Adipocyte (in vitro differentiated cells): Measurements from ENCODE around the gene NFYC.
A peak's percentile ranks its signal among the peaks of the same experiment; 100 is the strongest.

Source experiments
- DNase-seq: peaks from one replicate; pipeline ENCODE4 v3.0.0-alpha.2; 2015; ENCODE audit warnings: low read depth
- H3K27me3 ChIP-seq: replicated peaks from 2 replicates; pipeline ENCODE4 v1.7.0; 2013; ENCODE audit warnings: mild to moderate bottlenecking, low read length, moderate library complexity; ENCODE audit not compliant: control insufficient read depth, insufficient read depth
- H3K36me3 ChIP-seq: 2 replicates; pipeline ENCODE4 v1.7.0; 2013; ENCODE audit warnings: low read length, mild to moderate bottlenecking, moderate library complexity; ENCODE audit not compliant: control insufficient read depth, insufficient read depth, severe bottlenecking
- H3K4me1 ChIP-seq: 2 replicates; pipeline ENCODE4 v1.7.0; 2013; ENCODE audit warnings: mild to moderate bottlenecking, low read length, moderate library complexity; ENCODE audit not compliant: control insufficient read depth, insufficient read depth
- H3K4me3 ChIP-seq: 2 replicates; pipeline ENCODE4 v1.7.0; 2013; ENCODE audit warnings: mild to moderate bottlenecking, low read length, moderate library complexity
- H3K9ac ChIP-seq: 2 replicates; pipeline ENCODE4 v1.7.0; 2013; ENCODE audit warnings: mild to moderate bottlenecking, low read length, moderate library complexity
- H3K9me3 ChIP-seq: 2 replicates; pipeline ENCODE4 v1.7.0; 2013; ENCODE audit warnings: mild to moderate bottlenecking, low read length, moderate library complexity; ENCODE audit not compliant: control insufficient read depth

The NFYC gene

DNA sequence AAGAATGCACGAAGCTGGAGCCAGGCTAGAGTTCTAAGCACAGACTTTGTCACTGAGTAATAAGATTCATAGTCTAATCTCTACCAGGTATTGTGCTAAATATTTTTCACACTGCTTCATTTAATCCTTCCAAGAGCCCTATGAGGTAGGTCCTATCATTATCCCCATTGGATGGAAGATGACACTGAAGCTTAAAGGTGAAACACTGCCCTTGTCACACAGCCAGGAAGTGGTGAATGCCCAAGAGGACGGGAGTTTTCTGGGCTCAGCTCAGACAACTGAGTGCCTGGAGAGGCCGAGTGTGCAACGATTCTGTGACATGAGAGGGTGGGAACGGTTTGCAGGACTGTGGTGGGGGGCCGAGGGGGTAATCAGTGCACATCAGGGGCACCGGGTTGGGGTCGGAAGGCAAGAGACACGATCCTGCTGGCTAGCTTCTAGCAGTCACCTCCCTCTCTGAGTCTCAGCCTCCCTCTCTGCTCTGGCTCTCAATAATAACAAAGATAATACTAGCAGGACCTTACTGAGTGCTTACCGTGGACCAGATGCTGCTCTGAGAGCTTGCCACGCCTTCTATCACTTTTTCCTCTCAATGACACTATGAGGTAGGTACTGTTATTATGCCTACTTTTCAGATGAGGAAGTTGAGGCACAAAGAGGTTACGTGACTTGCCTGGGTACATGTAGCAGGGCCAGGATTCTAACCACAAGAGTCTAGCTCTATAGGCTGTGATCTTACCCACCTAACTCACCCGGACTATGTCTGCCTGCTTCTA lies 104.5 kb downstream of the NFYC start:
- no peaks in the 10 kb centered on the region for H3K36me3 ChIP-seq
- no peak overlapping the region for H3K4me3 ChIP-seq
- H3K9ac ChIP-seq: no peak overlapping the region
- no peaks in the 10 kb centered on the region for H3K9me3 ChIP-seq
- peaks cover 7% of the 10 kb centered on the region for H3K4me1 ChIP-seq
- no peak for DNase-seq
- peaks cover 58% of the 10 kb centered on the region for H3K27me3 ChIP-seq

GRCh38 chr1:40796939-40797667 lies 105.6 kb downstream of the NFYC start:
- Histone ChIP-seq H3K9me3 (no peaks in the 10 kb centered on the region), H3K9ac (no peak overlapping the region), H3K4me1 (peaks cover 11% of the 10 kb centered on the region), H3K4me3 (no peak overlapping the region), H3K36me3 (no peaks in the 10 kb centered on the region), H3K27me3 (peaks cover 68% of the 10 kb centered on the region)
- no peak for DNase-seq

- Histone ChIP-seq H3K9ac (no peak overlapping the region), H3K4me1 (peaks cover 11% of the 10 kb centered on the region), H3K27me3 (peaks cover 63% of the 10 kb centered on the region), H3K9me3 (no peaks in the 10 kb centered on the region), H3K4me3 (no peak overlapping the region), H3K36me3 (no peaks in the 10 kb centered on the region)
- no peak for DNase-seq
Observed at GRCh38 chr1:40797668-40798010, 106.1 kb downstream of the NFYC start.

DNA sequence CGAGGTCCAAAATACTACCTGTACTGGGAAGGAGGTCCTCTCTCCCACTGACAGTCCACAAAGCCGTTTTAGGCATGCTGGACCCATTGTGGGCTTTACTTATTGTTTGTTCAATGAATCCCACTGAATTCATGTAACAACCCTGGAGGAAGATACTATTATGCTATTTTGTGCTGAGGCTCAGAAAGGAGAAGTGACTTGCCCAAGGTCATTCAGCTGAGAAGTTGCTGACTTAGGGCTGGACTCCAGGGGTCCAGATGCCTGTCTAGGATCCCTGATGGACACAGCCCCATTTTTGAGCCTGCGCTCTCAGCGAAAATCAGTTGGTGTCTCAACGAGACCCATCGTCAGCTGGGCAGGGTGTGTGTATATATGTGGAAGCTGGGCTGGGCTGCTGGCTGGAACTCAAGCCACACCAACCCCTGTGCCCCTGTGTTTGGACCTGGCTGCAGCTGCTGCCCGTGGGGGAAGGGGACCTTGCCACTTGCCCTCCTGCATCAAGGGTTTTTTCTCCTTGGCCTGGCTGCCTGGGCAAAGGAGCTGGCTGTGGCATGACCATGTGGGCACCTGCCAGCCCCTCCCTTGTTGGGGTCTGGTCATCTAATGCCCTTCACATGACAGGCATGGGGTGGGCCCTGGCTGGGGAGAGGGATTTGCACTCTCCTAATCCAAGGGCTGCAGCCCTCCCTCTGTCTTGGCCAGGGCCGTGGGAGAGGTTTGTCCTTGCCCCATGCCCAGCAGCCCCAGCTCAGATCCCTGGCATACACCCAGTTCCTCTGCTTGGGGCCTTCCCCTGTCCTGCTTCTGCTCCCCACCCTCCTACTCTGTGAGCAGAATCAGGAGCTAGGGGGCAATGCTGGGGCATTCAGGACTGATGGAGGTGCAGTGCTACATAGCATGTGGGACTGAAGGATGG lies 107.1 kb downstream of the NFYC start:
- Histone ChIP-seq H3K36me3 (no peaks in the 10 kb centered on the region), H3K9ac (no peak overlapping the region), H3K9me3 (no peaks in the 10 kb centered on the region), H3K27me3 (peaks cover 53% of the 10 kb centered on the region), H3K4me3 (no peak overlapping the region), H3K4me1 (peaks cover 11% of the 10 kb centered on the region)
- DNase-seq: no peak

DNA sequence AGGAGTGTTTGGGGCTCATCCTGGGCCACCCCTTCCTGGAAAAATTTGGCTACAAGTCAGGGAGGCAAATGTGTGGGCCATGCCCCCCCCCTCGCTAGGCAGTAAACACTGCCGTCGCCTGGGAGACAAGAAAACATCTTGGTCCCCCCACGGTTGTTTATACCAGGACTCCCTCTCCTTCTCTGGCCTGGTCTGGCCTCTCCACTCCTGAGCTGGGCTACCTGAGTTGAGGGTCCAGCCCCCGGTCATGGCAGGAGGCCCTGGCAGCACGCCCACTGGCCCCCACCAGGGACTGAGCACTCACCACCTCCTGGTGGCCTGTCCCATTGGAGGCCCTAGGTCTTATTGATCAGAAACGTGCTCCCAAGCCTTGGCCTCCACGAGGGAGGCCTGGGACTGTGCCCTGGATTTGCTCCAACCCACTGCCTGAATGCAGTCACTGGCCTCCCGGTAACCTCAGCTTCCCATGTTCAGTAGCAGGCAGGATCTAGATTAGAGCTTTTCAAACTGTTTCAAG lies 107.9 kb downstream of the NFYC start:
- H3K9me3 ChIP-seq: no peaks in the 10 kb centered on the region
- H3K4me1 ChIP-seq: peaks cover 11% of the 10 kb centered on the region
- peak; percentile 30 for DNase-seq
- H3K27me3 ChIP-seq: peaks cover 46% of the 10 kb centered on the region
- H3K4me3 ChIP-seq: no peak overlapping the region
- H3K9ac ChIP-seq: no peak overlapping the region
- H3K36me3 ChIP-seq: no peaks in the 10 kb centered on the region

DNA sequence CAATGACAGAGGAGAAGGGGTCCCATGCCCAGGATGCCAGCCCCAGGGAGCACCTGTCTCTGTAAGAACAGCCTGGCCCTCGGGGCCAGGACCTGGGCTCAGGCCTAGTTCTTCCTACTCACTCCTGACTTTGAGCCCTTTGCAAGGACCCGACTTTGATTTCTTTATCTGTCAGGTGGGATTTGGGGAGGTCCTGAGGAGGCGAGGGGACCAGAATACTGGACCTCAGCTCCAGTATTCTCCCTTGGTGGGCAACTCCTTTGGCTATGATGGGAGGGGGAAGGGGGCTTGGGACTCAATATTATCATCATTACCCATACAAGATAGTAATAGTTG lies 110.2 kb downstream of the NFYC start:
- no peaks in the 10 kb centered on the region for H3K36me3 ChIP-seq
- peak overlapping the region; percentile 80 for H3K9ac ChIP-seq
- no peaks in the 10 kb centered on the region for H3K9me3 ChIP-seq
- H3K4me1 ChIP-seq: peaks cover 17% of the 10 kb centered on the region
- peaks cover 40% of the 10 kb centered on the region for H3K27me3 ChIP-seq
- no peak for DNase-seq
- H3K4me3 ChIP-seq: peak overlapping the region; percentile 78

DNA sequence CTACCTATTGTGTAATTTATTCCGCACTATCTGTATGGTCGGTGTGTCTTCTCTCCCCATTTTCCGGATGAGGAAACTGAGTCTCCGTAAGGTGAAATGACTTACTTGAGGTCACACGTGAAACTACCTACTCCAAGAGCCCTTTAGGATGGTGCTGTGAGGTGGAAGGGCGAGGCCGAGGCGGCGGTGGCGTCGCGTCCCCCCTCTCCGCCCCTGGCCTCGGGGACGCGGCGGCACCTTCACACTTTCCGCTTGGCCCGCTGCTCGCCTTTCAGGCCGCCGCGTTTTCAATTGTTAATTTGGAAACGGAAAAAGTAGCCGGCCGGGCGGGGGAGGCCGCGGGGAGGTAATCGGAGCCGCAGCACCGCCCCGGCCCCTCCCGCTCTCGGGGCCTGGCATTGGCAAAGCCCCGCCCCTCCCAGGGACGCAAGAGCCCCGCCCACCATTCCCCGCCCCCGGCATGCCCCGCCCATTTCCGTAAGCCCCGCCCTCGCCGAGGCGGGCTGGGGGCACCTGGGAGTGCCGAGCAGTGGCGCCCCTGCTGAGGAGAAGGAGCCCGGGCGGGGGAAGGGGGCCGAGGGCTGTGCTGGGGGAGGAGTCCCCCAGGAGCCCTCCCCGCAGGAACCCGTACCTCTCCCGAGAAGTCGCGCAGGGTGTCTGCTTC lies 110.7 kb downstream of the NFYC start:
- H3K4me3 ChIP-seq: peak overlapping the region; percentile 78
- peak; percentile 84 for DNase-seq
- H3K4me1 ChIP-seq: peaks cover 22% of the 10 kb centered on the region
- peak overlapping the region; percentile 80 for H3K9ac ChIP-seq
- no peaks in the 10 kb centered on the region for H3K36me3 ChIP-seq
- peaks cover 40% of the 10 kb centered on the region for H3K27me3 ChIP-seq
- no peaks in the 10 kb centered on the region for H3K9me3 ChIP-seq

DNA sequence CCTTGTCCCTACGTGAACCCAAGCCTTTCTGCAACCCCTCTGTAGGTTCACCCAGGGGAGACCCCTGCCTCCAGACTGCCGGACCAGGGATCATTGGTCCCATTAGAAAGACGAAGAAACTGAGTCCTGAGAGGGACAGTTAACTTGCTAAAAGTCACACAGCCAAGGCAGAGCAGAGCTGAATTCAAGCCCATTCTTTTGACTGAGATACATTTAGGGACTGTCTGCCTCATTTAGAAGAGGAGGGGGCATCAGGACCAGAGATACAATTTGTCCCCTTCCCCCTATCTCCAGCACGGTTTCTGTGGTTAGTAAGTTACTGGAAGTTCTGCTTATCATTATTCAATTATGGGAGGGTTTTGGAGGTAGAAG lies 111.2 kb downstream of the NFYC start:
- no peak overlapping the region for H3K4me3 ChIP-seq
- peaks cover 40% of the 10 kb centered on the region for H3K27me3 ChIP-seq
- DNase-seq: no peak
- no peaks in the 10 kb centered on the region for H3K9me3 ChIP-seq
- H3K36me3 ChIP-seq: no peaks in the 10 kb centered on the region
- peaks cover 27% of the 10 kb centered on the region for H3K4me1 ChIP-seq
- no peak overlapping the region for H3K9ac ChIP-seq

- no peak overlapping the region for H3K4me3 ChIP-seq
- H3K9ac ChIP-seq: no peak overlapping the region
- no peak for DNase-seq
- no peaks in the 10 kb centered on the region for H3K36me3 ChIP-seq
- H3K9me3 ChIP-seq: no peaks in the 10 kb centered on the region
- peaks cover 33% of the 10 kb centered on the region for H3K4me1 ChIP-seq
- peaks cover 35% of the 10 kb centered on the region for H3K27me3 ChIP-seq
Observed at GRCh38 chr1:40803447-40803846, 111.9 kb downstream of the NFYC start.

GRCh38 chr1:40803902-40804301 lies 112.4 kb downstream of the NFYC start:
- Histone ChIP-seq H3K27me3 (peaks cover 32% of the 10 kb centered on the region), H3K4me3 (no peak overlapping the region), H3K9me3 (no peaks in the 10 kb centered on the region), H3K9ac (no peak overlapping the region), H3K36me3 (no peaks in the 10 kb centered on the region), H3K4me1 (peaks cover 33% of the 10 kb centered on the region)
- DNase-seq: no peak
